ENCODE data around the gene ARHGAP21.

ARHGAP21 gene

GRCh38 chr10:24542314-24543270, 181.1 kb downstream of the ARHGAP21 start:
- DNase-seq (ENCODE audit: low read depth, low spot score): no peak

- DNase-seq (ENCODE audit: low read depth, low spot score): no peak
These were observed 182.4 kb downstream of the ARHGAP21 start for GRCh38 chr10:24541239-24541753.

- no peak for DNase-seq (ENCODE audit: low read depth, low spot score)
These were observed 187.1 kb downstream of the ARHGAP21 start for GRCh38 chr10:24536636-24537035.

GRCh38 chr10:24533981-24534380, 189.7 kb downstream of the ARHGAP21 start:
- no peak for DNase-seq (ENCODE audit: low read depth, low spot score)
